GM23338 (cell line): ENCODE data around the gene MRPL18.

Source experiments
- CREB1 ChIP-seq: fragments of 250-450 bp; sonication (Bioruptor Pico); IDR thresholded peaks from 2 replicates; pipeline ENCODE4 v1.5.0; 2020; ENCODE audit warnings: low read depth, mild to moderate bottlenecking, moderate library complexity
- CTCF ChIP-seq, 2 experiments: fragments of 200-600 bp in 1 of 2; sonication (generic) in 1 of 2; conservative IDR thresholded peaks; 2 replicates each; pipeline versions ENCODE4 v1.5.1 to v1.6.1; 2016 to 2017; ENCODE audit warnings: antibody characterized with exemption in 2 of 2, low read depth in 2 of 2, mild to moderate bottlenecking in 2 of 2, moderate library complexity in 1 of 2
- ETS1 ChIP-seq: IDR thresholded peaks from 2 replicates; pipeline ENCODE4 v1.6.1; 2016; ENCODE audit warnings: antibody characterized with exemption
- EZH2 ChIP-seq: fragments of 200-600 bp; sonication (generic); IDR thresholded peaks from one replicate; pipeline ENCODE4 v1.8.0; 2017; ENCODE audit warnings: antibody characterized with exemption, mild to moderate bottlenecking, low read depth; ENCODE audit not compliant: unreplicated experiment
- EZH2phosphoT487 ChIP-seq: fragments of 200-600 bp; sonication (generic); IDR thresholded peaks from one replicate; pipeline ENCODE4 v1.8.1; 2018; ENCODE audit warnings: antibody characterized with exemption; ENCODE audit not compliant: unreplicated experiment
- JUNB ChIP-seq: IDR thresholded peaks from one replicate; pipeline ENCODE4 v1.6.1; 2016; ENCODE audit warnings: antibody characterized with exemption; ENCODE audit not compliant: unreplicated experiment
- NANOG ChIP-seq: IDR thresholded peaks from 2 replicates; pipeline ENCODE4 v1.6.1; 2016; ENCODE audit warnings: antibody characterized with exemption, borderline replicate concordance
- POLR2AphosphoS5 ChIP-seq: IDR thresholded peaks from 2 replicates; pipeline ENCODE4 v1.6.1; 2016; ENCODE audit warnings: antibody characterized with exemption, low read depth
- REST ChIP-seq: IDR thresholded peaks from one replicate; pipeline ENCODE4 v1.6.1; 2018; ENCODE audit warnings: antibody characterized with exemption; ENCODE audit not compliant: unreplicated experiment
- STAT1 ChIP-seq: IDR thresholded peaks from one replicate; pipeline ENCODE4 v1.6.1; 2016; ENCODE audit warnings: antibody characterized with exemption; ENCODE audit not compliant: unreplicated experiment
- ZNF114 ChIP-seq: fragments of 250-450 bp; sonication (Bioruptor Pico); IDR thresholded peaks from 2 replicates; pipeline ENCODE4 v1.5.0; 2020; ENCODE audit warnings: mild to moderate bottlenecking, moderate library complexity
- ZNF331 ChIP-seq: fragments of 250-450 bp; sonication (Bioruptor Pico); IDR thresholded peaks from 2 replicates; pipeline ENCODE4 v1.5.0; 2020; ENCODE audit warnings: low read depth, mild to moderate bottlenecking, moderate library complexity
- ZNF462 ChIP-seq: fragments of 250-450 bp; sonication (Bioruptor Pico); IDR thresholded peaks from 2 replicates; pipeline ENCODE4 v1.5.0; 2020; ENCODE audit warnings: mild to moderate bottlenecking, moderate library complexity

- TF ChIP-seq EZH2, result no peak
- TF ChIP-seq CTCF (conservative IDR thresholded peaks at IDR 0.05; ENCODE audit: low read depth in 2 of 2), result no peak
- TF ChIP-seq POLR2AphosphoS5, result no peak
- no peak for TF ChIP-seq NANOG
- TF ChIP-seq EZH2phosphoT487, result no peak
- no peak for TF ChIP-seq REST
- no peak for TF ChIP-seq JUNB
- no peak for TF ChIP-seq ZNF331 (CRISPR knock-in tag)
- TF ChIP-seq CREB1 (CRISPR knock-in tag), result no peak
- TF ChIP-seq STAT1, result no peak
- no peak for TF ChIP-seq ETS1
- no peak for TF ChIP-seq ZNF114
- TF ChIP-seq ZNF462, result no peak
Measured at GRCh38 chr6:159844737-159845645, 54.7 kb downstream of the MRPL18 start.
